ENCODE measurements around the gene MEGF6.
A peak's percentile ranks its signal among the peaks of the same experiment; 100 is the strongest.

MEGF6 gene

GRCh38 chr1:3566951-3567804 lies 44.1 kb downstream of the MEGF6 start:
- no peaks in the 10 kb centered on the region for H3K9me3 ChIP-seq (ENCODE audit: insufficient read depth, low read length)
- no peak overlapping the region for H3K27ac ChIP-seq (ENCODE audit: low read length)
- H3K79me2 ChIP-seq (ENCODE audit: low read length): no peaks in the 10 kb centered on the region
- H3K27me3 ChIP-seq (ENCODE audit: low read depth, low read length): peaks cover 8% of the 10 kb centered on the region; the same call in 1 of the 2 replicates
- no peak overlapping the region for H3K4me2 ChIP-seq (ENCODE audit: low read length)
- TF ChIP-seq EZH2phosphoT487 (IDR thresholded peaks at IDR 0.05; ENCODE audit: low read depth) (no peak), CTCF (IDR thresholded peaks at IDR 0.05; ENCODE audit: low read depth, low read length) (no peak)
- H3K9ac ChIP-seq (ENCODE audit: low read length): no peak overlapping the region
- no peaks in the 10 kb centered on the region for H3K36me3 ChIP-seq (replicated peaks; ENCODE audit: low read depth, low read length)
- H3K4me1 ChIP-seq (ENCODE audit: low read length): no peaks in the 10 kb centered on the region
- no peak overlapping the region for H3K4me3 ChIP-seq (ENCODE audit: low read length)
- no peaks in the 10 kb centered on the region for H4K20me1 ChIP-seq (ENCODE audit: insufficient read depth, low read length)
- H2AFZ ChIP-seq (ENCODE audit: low read depth, low read length): no peak overlapping the region

GRCh38 chr1:3566003-3566885 lies 45.1 kb downstream of the MEGF6 start:
- H4K20me1 ChIP-seq (ENCODE audit: insufficient read depth, low read length): no peaks in the 10 kb centered on the region
- no peak overlapping the region for H2AFZ ChIP-seq (ENCODE audit: low read depth, low read length)
- no peak overlapping the region for H3K4me2 ChIP-seq (ENCODE audit: low read length)
- no peak overlapping the region for H3K9ac ChIP-seq (ENCODE audit: low read length)
- no peak overlapping the region for H3K4me3 ChIP-seq (ENCODE audit: low read length)
- no peaks in the 10 kb centered on the region for H3K4me1 ChIP-seq (ENCODE audit: low read length)
- no peaks in the 10 kb centered on the region for H3K36me3 ChIP-seq (replicated peaks; ENCODE audit: low read depth, low read length)
- H3K27me3 ChIP-seq (ENCODE audit: low read depth, low read length): peaks cover 8% of the 10 kb centered on the region; the same call in 1 of the 2 replicates
- no peaks in the 10 kb centered on the region for H3K79me2 ChIP-seq (ENCODE audit: low read length)
- no peak for TF ChIP-seq EZH2phosphoT487 (IDR thresholded peaks at IDR 0.05; ENCODE audit: low read depth)
- no peak for TF ChIP-seq CTCF (IDR thresholded peaks at IDR 0.05; ENCODE audit: low read depth, low read length)
- H3K27ac ChIP-seq (ENCODE audit: low read length): no peak overlapping the region
- H3K9me3 ChIP-seq (ENCODE audit: insufficient read depth, low read length): no peaks in the 10 kb centered on the region

GRCh38 chr1:3564921-3565831 lies 46.1 kb downstream of the MEGF6 start:
- TF ChIP-seq CTCF (IDR thresholded peaks at IDR 0.05; ENCODE audit: low read depth, low read length): peak; percentile 94
- TF ChIP-seq EZH2phosphoT487 (IDR thresholded peaks at IDR 0.05; ENCODE audit: low read depth): no peak
- Histone ChIP-seq H3K4me1 (ENCODE audit: low read length) (no peaks in the 10 kb centered on the region), H3K27ac (ENCODE audit: low read length) (no peak overlapping the region), H3K36me3 (replicated peaks; ENCODE audit: low read depth, low read length) (no peaks in the 10 kb centered on the region), H3K4me2 (ENCODE audit: low read length) (no peak overlapping the region), H3K27me3 (ENCODE audit: low read depth, low read length) (peaks cover 8% of the 10 kb centered on the region; the same call in 1 of the 2 replicates), H3K79me2 (ENCODE audit: low read length) (no peaks in the 10 kb centered on the region), H3K9me3 (ENCODE audit: insufficient read depth, low read length) (no peaks in the 10 kb centered on the region), H3K4me3 (ENCODE audit: low read length) (no peak overlapping the region), H2AFZ (ENCODE audit: low read depth, low read length) (no peak overlapping the region), H4K20me1 (ENCODE audit: insufficient read depth, low read length) (no peaks in the 10 kb centered on the region), H3K9ac (ENCODE audit: low read length) (no peak overlapping the region)

Measured in OCI-LY3 (cell line).